Activated CD4-positive, alpha-beta T cell treated with anti-CD3 and anti-CD28 coated beads for 4 hours (primary cell): Measurements from ENCODE around the gene SPRR2G.
"Not testable (repeated sequence)": the region's sequence is repeated elsewhere in the genome, so short reads cannot be mapped to it uniquely, and the experiment has no call there.

Experiments used
- DNase-seq, 2 donors: peaks; one replicate each; pipeline ENCODE4 v3.0.0-alpha.2; 2020

SPRR2G gene

DNA sequence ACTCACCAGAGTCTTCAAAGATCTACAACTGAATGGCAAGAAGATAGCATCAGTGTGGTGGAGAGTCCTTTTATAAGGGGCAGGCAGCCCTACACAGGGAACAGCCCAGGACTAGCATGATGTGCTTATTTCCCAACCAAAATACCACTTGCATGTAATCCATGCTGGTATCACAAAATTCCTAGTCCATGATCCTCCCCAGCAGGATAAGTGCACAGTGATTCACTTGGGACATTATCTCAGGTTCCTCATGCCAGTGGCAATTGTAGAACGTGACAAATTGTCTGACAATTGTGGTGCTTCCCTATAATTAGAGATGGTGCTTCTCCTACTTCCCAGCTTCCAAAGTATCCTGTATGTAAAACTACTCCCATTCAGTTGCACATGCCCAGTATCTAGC, at the start of gene SPRR2G:
TSS of gene SPRR2G (minus strand) at position 45 of the 400 bp plus-strand sequence. CDS start 780 bp downstream, outside the sequence.
- no peak for DNase-seq

DNA sequence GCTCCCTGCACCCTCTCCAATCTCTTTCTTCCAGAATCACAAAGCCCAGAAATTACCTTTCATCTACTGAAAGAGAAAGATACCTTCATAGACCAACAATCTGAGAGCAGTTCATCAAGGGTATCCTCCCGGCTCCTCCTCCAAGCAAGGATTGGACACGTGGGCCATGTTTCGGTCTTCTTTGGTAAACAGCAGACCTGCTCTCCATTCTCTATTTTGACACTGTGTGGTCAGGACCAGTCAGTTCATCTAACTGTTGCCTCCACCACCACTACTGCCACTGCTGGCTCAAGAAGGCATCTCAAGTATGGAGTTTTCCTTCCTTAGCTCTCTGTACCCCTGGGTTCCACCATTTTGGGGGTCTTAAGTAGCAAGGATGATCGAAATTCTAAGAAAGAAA, 44.5 kb upstream of the SPRR2G start:
- DNase-seq, result no peak

DNA sequence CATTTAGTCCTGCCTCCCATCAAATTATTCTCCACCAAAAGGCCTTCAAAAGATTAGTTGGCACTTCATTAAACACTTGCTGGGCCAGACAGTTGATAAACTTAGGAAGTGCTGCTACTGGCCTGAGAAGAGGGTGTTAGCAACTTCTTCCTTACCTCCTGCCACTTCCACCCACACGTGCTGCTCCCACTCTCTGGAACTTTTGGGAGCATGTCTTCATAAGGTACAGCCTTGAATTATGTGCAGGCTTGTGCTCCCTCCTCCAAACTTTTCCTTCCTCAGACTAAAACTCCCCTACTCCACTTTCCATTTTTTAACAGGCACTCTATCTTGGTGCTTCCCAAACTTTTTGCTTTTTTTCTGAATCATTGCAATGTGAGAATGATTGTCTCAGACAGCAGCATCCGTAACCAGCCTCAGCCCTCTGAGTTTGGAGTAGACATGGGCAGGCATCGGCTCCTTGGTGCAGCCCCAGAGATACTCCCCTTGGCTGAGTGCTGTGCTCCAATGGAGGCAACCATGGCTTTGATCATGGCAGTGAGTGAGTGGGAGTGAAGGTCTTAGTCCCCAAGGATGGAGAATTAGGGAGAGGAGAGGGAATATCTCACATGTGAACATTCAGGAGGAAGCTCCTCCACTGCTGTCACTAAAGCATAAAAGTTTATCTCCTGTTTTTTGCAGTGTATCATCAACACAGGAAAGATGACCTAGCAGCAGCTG, 43.8 kb upstream of the SPRR2G start:
- no peak for DNase-seq

DNA sequence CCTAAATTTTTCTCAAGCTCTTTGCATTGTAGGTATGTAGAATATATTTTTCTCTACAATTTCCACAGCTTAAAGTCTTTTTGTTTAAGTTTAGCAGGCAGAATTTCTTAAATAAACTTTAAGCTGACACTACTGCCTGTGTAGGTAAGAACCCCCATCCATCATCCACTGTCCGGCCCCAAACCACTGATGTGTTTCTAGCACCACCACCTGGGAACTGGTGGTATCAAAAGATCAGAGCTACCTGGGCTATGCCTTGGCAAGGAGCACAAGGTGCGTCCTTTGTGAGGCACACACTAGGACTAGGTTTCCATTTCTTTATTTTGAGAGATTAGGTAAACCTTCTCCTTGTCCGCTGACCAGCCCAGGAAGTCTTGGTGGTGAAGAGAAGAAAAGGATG, 42.0 kb upstream of the SPRR2G start:
- no peak for DNase-seq

DNA sequence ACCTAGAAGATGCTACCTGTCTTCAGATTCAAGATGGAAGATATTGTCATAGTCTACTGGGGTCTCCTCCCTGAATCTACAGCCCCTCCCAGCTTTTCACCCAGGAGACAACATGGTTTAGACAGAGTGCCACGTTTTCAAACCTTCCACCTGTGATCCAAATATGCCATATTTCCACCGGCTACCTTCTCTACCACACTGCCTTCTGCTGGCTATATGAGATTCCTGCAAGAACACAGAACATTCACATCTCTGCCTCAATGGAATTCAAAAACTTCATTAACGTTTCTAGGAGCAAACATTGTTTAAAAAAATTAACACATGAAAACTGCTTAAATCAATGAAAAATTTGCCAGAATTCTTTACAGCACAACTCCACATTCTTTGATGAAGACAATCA, 39.7 kb upstream of the SPRR2G start:
- no peak for DNase-seq

DNA sequence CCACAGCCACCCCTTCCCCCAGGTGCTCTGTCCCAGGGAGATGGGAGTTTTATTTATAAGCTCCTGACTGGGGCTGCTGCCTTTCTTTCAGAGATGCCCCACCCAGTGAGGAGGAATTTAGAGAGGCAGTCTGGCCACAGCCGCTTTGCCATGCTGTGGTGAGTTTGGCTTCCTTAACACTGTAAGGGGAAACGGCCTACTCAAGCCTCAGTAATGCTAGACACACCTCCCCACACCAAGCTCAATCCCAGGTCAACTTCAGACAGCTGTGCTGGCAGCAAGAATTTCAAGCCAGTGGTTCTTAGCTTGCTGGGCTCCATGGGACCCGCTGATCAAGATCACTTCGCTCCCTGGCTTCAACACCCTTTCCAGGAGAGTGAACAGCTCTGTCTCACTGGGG, 37.6 kb upstream of the SPRR2G start:
- not testable (repeated sequence) for DNase-seq

DNA sequence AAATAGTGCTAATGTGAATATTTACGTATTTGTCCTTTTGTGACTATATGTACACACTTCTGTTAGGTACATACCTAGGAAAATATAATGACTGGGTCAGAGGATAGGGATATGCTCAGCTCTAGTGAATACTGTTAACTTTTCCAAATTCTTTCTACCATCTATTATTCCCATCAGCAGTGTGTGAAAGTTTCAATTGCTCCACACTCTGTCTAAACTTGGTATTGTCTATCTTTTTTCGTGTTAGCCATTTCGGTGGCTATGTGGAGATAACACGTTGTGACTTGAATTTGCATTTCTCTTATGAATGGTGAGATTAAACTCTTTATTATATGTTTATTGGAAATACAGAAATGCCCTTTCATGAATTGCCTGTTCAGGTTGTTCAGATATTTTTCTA, 29.9 kb upstream of the SPRR2G start:
- no peak for DNase-seq

DNA sequence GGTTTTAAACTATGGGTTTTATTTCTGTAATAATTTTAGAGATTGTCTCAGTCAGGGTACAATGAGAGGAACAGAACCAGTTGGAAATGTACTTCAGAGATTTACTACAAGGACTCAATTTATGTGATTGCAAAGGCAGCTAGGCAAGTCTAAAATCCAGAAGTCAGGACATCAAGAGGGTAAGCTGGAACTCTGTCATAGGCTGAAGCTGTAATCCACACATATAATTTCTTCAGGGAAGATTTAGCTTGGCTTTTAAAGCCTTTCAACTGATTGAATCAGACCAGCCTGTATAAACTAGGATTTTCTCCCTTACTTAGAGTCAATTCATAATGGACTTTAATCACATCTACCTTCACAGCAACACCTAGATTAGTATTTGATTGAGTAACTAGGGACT, 28.2 kb upstream of the SPRR2G start:
- DNase-seq, result no peak

DNA sequence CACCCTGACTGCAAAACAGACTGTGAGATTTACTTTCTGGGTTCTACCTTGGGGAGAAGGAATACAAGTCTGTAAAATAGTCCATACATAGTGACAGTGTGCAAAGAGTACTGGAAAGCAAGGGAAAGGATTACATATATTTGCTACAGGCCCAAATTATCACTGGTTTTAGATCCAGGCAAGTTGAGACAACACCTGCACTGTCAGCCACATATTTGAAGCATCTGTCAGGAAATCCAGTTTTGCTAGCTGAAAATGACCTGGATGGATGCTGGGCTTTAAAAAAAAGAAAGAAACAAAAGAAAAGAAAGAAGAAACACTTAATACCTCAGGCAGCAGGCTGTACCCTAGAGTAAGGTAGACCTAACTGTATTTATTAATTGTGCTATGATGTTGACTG, 23.9 kb upstream of the SPRR2G start:
- no peak for DNase-seq

DNA sequence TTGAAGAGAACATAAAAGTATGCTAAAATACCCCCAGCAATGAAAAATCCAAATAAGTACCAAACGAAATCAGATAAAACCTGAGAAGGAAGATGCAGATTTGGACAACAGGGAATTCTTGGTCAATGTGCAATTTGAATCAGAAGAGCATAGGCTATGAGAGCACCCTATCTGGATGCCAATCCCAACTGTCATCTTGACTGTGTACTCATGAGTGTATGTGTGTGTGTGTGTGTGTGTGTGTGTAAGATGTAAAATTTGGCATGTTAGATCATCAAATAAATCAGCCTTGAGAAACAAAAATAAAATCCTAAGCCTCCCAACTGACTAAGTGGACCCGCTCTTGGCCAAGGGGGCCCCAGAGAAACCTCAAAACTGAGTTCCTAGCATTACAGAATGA, 18.0 kb upstream of the SPRR2G start:
- DNase-seq, result no peak

DNA sequence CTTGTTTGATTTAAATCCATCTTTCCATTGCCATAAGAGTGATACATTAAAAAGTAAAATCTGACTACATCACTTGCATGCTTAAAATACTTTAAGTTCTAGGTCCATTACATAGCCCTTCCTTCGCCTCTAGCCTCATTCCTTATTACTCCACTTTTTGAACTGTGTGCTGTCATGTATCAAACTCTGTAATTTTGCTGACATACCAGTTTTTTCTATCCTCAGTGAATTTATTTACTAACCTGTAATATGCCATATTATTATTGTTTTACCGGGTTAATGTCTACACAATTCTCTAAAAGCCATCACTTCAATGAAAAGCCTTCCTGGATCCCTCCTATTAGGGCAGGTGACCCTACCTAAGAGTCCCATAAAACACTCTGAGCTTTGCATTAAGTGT, 4.9 kb upstream of the SPRR2G start:
- no peak for DNase-seq

DNA sequence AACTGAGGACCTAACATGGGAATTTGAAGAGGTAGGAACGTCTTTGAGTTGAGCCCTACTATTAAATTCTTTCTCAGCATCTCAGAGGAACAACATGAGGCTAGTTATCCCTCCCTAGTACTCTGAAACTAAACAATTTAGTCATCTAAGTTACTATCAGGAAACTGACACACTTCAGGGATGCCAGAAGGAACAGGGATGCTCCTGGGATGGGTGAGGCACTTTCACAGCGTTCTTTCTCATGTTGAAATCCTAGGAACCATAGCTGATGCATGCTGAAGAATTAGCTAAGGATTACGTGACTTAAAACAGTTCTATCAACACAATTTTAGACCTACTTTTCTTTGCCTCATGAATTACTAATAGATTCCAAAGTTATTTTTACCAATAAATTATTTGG, 1.8 kb upstream of the SPRR2G start:
- no peak for DNase-seq

DNA sequence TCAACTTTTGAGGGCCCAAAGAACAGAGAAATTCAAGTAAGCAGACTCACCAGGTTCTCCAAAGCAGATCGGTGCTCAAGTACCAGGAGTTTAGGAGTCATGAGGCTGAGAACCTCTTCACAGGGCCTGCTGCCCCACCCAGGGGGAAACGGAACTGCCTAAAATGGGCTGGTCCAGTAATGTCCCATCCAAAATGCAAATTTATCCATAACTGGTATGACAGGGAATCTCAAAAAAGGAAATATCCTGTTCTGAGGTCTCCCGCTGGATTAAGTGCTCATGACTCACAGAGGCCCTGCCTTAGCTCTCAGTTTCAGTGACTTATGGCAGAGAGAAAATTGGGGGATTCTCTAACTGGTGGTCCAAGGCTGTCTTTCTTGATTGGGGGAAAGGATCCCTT, 9.3 kb downstream of the SPRR2G start:
- DNase-seq, result no peak

DNA sequence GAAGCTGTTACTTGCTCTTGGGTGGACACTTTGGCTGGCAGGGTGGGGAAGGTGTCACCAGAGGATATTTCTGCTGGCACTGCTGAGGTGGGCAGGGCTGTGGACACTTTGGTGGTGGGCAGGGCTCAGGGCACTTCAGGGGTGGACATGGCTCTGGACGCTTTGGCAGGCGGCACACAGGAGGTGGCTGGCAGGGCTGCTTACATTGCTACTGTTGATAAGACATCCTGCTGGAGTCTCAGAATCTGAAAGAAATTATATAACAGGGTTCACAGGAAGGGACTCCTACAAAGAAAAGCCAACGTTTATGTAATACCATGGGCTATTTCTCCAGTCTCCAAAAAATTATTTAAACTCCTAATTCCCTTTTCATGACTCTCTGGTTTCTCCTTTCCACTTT, 10.2 kb downstream of the SPRR2G start:
- DNase-seq, result no peak

DNA sequence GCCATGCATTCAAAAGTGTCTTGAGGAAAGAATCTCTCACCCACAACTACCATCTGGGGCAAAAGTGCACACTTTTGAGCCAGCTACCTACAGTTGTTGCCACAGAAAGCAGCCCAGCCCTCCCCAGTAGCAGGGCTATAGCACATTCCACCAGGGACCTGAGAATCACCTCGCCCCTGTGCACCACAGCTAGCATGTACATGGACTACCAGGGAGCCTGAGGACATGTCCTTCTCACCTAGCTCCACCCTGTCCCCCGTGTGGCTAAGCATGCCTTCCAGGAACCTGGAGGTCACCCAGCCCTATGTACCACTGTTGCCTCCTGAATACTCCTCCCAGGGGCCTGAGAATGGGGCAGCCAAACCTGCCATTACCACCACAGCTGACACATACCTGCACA, 16.9 kb downstream of the SPRR2G start:
- DNase-seq, result no peak

DNA sequence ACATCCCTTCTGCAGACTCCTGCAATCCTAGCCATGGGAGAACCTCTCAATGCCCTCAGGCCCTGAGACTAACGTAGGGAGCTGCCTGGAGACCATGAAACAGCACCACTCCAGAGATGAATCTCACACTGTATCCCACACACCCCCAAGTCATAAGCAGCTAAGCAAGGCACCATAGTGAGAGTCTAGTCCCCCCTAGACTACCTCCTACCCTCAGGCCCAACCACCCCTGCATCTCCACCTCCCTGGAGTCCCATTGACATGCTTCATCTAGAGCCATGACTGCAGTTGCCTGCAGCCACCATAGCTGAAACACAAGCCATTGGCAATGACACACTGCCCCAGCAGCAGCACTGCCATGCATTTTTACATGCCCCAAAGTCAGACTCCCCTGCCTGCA, 17.4 kb downstream of the SPRR2G start:
- no peak for DNase-seq

DNA sequence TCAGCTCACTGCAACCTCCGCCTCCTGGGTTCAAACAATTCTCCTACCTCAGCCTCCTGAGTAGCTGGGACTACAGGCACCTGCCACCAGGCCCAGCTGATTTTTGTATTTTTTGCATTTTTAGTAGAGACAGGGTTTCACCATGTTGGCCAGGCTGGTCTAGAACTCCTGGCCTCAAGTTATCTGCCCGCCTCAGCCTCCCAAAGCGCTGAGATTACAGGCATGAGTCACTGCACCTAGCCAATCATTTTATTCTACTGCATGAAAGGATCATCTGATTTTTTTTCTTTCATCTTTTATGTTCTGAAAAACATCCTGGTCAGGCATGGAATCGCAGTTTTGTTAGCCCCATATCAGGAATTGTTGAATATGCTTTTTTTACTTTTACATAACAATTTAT, 22.0 kb downstream of the SPRR2G start:
- not testable (repeated sequence) for DNase-seq

DNA sequence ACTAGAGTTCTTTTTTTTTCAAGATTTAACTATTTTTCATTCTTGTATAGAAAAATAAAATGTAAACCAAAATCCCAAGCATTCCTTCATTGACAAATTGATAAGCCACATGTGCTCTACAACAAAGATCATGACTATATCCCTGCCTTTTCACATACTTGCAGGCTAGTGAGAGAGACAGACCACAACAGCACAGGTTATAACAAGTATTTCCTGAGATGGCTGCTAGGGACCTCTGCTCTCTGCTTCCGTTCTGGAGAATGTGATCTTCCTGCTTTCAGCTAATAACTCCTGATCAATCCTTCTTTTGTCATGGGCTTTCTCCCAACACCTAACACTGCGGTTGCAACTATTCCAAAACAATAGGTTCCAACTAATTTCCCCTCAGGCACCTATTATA, 23.4 kb downstream of the SPRR2G start:
- no peak for DNase-seq

DNA sequence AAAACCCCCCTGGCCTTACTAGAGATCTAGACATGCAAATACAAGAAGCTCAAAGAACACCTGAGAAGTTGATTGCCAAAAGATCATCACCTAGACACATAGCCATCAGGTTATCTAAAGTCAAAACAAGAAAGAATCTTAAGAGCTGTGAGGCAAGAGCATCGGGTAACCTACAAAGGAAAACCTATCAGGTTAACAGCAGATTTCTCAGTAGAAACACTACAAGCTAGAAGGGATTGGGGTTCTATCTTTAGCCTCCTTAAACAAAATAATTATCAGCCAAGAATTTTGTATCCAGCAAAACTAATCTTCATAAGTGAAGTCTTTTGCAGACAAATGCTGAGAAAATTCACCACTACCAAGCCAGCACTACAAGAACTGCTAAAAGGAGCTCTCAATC, 25.2 kb downstream of the SPRR2G start:
- no peak for DNase-seq

DNA sequence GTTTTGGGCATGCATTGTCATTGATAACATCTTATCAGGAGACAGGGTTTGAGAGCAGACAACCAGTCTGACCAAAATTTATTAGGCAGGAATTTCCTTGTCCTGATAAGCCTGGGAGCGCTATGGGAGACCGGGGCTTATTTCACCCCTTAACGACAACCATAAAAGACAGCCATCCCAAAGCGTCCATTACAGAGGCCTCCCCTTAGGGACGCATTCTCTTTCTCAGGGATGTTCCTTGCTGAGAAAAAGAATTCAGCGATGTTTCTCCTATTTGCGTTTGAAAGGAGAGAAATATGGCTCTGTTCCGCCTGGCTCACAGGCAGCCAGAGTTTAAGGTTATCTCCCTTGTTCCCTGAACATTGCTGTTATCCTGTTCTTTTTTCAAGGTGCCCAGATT, 26.9 kb downstream of the SPRR2G start:
- DNase-seq, result not testable (repeated sequence)

DNA sequence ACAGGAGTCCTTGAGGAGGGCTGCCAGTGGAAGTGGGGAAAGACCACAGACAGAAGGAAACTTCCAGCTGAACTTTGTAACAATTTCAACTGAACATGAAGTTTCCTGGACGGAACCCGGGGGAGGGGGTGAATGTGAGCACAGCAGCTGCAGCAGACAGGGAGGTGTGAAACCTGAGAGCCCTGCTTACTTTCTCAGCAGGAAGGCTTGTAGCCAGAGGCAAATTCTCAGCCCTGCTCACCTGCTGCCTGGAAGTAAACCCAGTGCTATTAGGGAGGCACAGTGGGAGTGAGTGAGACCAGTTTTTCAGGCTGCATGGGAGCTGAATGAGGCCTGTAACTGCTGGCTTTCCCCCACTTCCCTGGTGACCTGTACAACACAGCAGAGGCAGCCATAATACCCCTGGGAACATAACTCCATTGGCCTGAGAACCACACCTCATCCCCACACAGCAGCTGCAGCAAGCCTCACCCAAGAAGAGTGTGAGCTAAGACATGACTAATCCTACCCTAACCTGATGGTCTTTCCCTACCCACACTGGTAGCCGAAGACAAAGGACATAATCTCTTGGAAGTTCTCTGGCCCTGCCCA, 27.8 kb downstream of the SPRR2G start:
- DNase-seq, result no peak

DNA sequence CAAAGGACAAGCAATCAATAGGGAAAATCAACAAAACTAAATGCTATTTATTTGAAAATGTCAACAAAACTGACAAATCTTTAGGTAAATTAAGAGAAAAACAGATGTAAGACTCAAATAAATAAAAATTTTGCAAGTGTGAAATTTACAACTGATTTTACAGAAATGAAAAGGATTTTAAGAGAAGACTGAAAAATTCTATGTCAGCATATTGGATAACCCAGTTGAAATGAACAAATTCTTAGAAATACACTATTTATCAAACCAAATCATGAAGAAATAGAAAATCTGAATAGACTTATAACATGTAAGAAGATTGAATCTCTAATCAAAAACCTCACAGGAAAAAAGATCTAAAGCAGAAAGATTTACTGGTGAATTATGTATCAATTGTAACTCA, 29.7 kb downstream of the SPRR2G start:
- DNase-seq, result no peak

DNA sequence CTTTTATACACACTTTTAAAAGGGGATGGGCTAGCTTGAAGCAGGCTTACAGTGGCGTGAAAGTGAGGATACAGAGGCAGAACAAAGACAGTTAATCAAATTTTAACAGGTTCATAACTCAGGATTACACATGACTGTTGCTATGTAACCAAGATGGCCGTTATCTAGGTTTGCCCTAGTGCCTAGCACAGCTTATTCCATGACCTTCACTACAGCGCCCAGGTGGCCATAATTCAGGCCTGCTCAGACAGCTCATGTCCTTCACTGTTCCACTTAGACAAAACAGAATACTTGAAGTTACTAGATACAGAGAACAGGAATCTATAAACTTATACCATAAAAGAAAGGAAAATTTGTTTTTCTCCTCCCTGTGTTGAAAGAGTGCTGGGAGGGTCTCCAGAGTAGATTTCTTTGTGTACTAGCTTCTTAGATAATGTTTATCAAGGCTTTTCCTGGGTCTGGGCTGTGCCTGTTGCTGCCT, 31.2 kb downstream of the SPRR2G start:
- no peak for DNase-seq

DNA sequence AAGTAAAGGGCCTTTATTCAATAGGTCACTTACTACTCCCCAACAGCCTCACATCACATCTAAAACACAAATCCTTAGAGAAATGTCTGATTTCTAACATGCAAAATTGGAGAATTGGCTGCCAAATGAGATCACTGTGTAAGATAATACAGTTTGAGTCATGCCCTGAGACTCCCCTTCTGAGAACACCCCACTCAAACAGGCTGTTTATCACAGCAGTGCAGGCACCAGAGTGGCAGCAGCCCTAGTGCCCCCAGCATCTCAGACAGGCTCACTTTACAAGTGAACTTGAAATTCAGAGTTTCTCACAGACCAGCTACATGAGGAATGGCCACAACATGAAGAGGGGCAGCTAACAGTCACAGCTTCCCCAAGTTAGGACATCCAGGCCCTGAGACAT, 35.4 kb downstream of the SPRR2G start:
- not testable (repeated sequence) for DNase-seq

DNA sequence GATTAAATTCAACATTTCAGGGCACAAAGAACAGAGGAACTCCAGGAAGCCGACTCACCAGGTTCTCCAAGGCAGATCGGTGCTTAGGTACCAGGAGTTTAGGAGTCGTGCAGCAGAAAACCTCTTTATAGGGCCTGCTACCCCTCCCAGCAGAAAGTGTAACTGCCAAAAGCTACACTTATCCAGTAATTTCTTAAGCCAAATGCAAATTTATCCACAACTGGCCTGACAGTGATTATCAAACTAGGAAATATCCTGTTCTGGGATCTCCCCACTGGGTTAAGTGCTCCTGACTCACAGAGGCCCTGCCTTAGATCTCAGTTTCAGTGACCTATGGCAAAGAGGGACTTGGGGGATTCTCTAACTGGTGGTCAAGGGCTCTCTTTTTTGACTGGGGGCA, 37.3 kb downstream of the SPRR2G start, which contains the start of gene SPRR2F:
TSS of gene SPRR2F (minus strand) at position 101 of the 400 bp plus-strand sequence. CDS start 783 bp downstream, outside the sequence.
- no peak for DNase-seq
